Liver (tissue), 9 donors: Measurements from ENCODE around the gene TAS2R42. TPM values are rescaled to one million over a fixed set of nuclear protein-coding genes. Genes with fewer than 3 reads are reported as not detected.

Source experiments
- DNase-seq: peaks from one replicate; pipeline ENCODE4 v3.0.0-alpha.2; 2017; ENCODE audit warnings: low spot score
- H3K27ac ChIP-seq, 2 donors: one replicate each; pipeline ENCODE4 v1.7.0; 2013; ENCODE audit warnings: inconsistent platforms in 2 of 2, low read length in 2 of 2, control low read depth in 1 of 2, low read depth in 1 of 2, mild to moderate bottlenecking in 1 of 2
- H3K27me3 ChIP-seq, 4 donors: one replicate each; pipeline versions ENCODE4 v1.6.1 to v1.7.0; 2013; ENCODE audit warnings: low read length in 3 of 4, inconsistent platforms in 1 of 4, mild to moderate bottlenecking in 1 of 4, moderate library complexity in 1 of 4; ENCODE audit not compliant: control insufficient read depth in 4 of 4, insufficient read depth in 4 of 4
- H3K36me3 ChIP-seq, 4 donors: one replicate each; pipeline versions ENCODE4 v1.6.1 to v1.7.0; 2013; ENCODE audit warnings: low read length in 3 of 4, mild to moderate bottlenecking in 3 of 4, low read depth in 1 of 4, moderate library complexity in 1 of 4; ENCODE audit not compliant: control insufficient read depth in 4 of 4, insufficient read depth in 3 of 4
- H3K4me1 ChIP-seq, 4 donors: one replicate each; pipeline versions ENCODE4 v1.6.1 to v1.7.0; 2013; ENCODE audit warnings: low read length in 3 of 4, mild to moderate bottlenecking in 3 of 4, moderate library complexity in 1 of 4; ENCODE audit not compliant: control insufficient read depth in 4 of 4, insufficient read depth in 4 of 4
- H3K4me3 ChIP-seq, 3 donors: one replicate each; pipeline versions ENCODE4 v1.6.1 to v1.7.0; 2013; ENCODE audit warnings: low read length in 3 of 3, control low read depth in 1 of 3, low read depth in 1 of 3, mild to moderate bottlenecking in 1 of 3
- H3K9ac ChIP-seq, 2 donors: one replicate each; pipeline ENCODE4 v1.7.0; 2013; ENCODE audit warnings: low read length in 2 of 2, mild to moderate bottlenecking in 2 of 2, moderate library complexity in 2 of 2, control low read depth in 1 of 2, low read depth in 1 of 2
- H3K9me3 ChIP-seq, 4 donors: one replicate each; pipeline versions ENCODE4 v1.6.1 to v1.7.0; 2013; ENCODE audit warnings: low read length in 3 of 4; ENCODE audit not compliant: control insufficient read depth in 4 of 4
- FOXA1 ChIP-seq: IDR thresholded peaks from 2 replicates; pipeline ENCODE4 v1.6.1; 2016; ENCODE audit warnings: antibody characterized with exemption
- FOXA2 ChIP-seq: IDR thresholded peaks from 2 replicates; pipeline ENCODE4 v1.6.1; 2016; ENCODE audit warnings: antibody characterized with exemption
- GABPA ChIP-seq, 2 donors: IDR thresholded peaks in 1 of 2; conservative IDR thresholded peaks in 1 of 2; 2 replicates each; pipeline ENCODE4 v1.6.1; 2016; ENCODE audit warnings: antibody characterized with exemption in 2 of 2, mild to moderate bottlenecking in 1 of 2, moderate library complexity in 1 of 2
- HNF4A ChIP-seq, 2 donors: conservative IDR thresholded peaks; 2 replicates each; pipeline ENCODE4 v1.6.1; 2016; ENCODE audit warnings: antibody characterized with exemption in 2 of 2, mild to moderate bottlenecking in 2 of 2
- HNF4G ChIP-seq: IDR thresholded peaks from 2 replicates; pipeline ENCODE4 v1.6.1; 2016; ENCODE audit warnings: antibody characterized with exemption
- JUND ChIP-seq, 2 donors: IDR thresholded peaks; 2 replicates each; pipeline ENCODE4 v1.6.1; 2016; ENCODE audit warnings: antibody characterized with exemption in 2 of 2
- MAX ChIP-seq: IDR thresholded peaks from 2 replicates; pipeline ENCODE4 v1.6.1; 2016; ENCODE audit warnings: antibody characterized with exemption
- NR2F2 ChIP-seq: IDR thresholded peaks from 2 replicates; pipeline ENCODE4 v1.6.1; 2016; ENCODE audit warnings: antibody characterized with exemption
- RAD21 ChIP-seq, 2 donors: IDR thresholded peaks; 2 replicates each; pipeline ENCODE4 v1.6.1; 2016; ENCODE audit warnings: antibody characterized with exemption in 2 of 2, mild to moderate bottlenecking in 2 of 2
- RXRA ChIP-seq, 2 donors: IDR thresholded peaks; 2 replicates each; pipeline ENCODE4 v1.6.1; 2017 to 2018; ENCODE audit warnings: antibody characterized with exemption in 2 of 2, mild to moderate bottlenecking in 1 of 2
- SP1 ChIP-seq: IDR thresholded peaks from 2 replicates; pipeline ENCODE4 v1.6.1; 2018; ENCODE audit warnings: antibody characterized with exemption, mild to moderate bottlenecking
- TAF1 ChIP-seq: conservative IDR thresholded peaks from 2 replicates; pipeline ENCODE4 v1.6.1; 2016; ENCODE audit warnings: antibody characterized with exemption, mild to moderate bottlenecking
- YY1 ChIP-seq: IDR thresholded peaks from 2 replicates; pipeline ENCODE4 v1.6.1; 2016; ENCODE audit warnings: antibody characterized with exemption, mild to moderate bottlenecking
- WGBS: extraction: QIAGEN DNeasy Blood & Tissue Kit; methylation state at CpG from one replicate; pipeline ENCODE4 v1.1.7; 2013; 5-methylcytosine and 5-hydroxymethylcytosine counted together
- polyA plus RNA-seq, 2 donors: library from polyadenylated mRNA; stranded (reverse) in 1 of 2; unstranded in 1 of 2; fragments of 200-250 nt in 1 of 2; fragments of >200 nt in 1 of 2; fragmentation: Nextera tagmentation in 1 of 2; extraction: Ambion mirVana in 1 of 2; gene quantifications; one replicate each; pipeline versions ENCODE4 v1.2.1 to v1.2.3, GENCODE V29; 2013 to 2015
- total RNA-seq, 2 donors: library from RNA; depleted of rRNA; stranded (reverse); fragments of >200 nt; gene quantifications; one replicate each; pipeline ENCODE4 v1.2.3, GENCODE V29; 2014
- TF ChIP-seq, protein P1 (sequence below): fragments of 150-350 bp; IDR thresholded peaks from 2 replicates; pipeline ENCODE4 v1.5.1; 2017; ENCODE audit warnings: improper control_type of control experiment, low read depth, low read length; ENCODE audit not compliant: missing input control
- TF ChIP-seq, protein P2 (sequence below): IDR thresholded peaks from 2 replicates; pipeline ENCODE4 v1.6.1; 2016; ENCODE audit warnings: antibody characterized with exemption
- TF ChIP-seq, protein P3 (sequence below): IDR thresholded peaks from 2 replicates; pipeline ENCODE4 v1.6.1; 2016; ENCODE audit warnings: antibody characterized with exemption, mild to moderate bottlenecking
- donor health status: healthy.
- donor health status: healthy.
- donor health status: healthy.
- donor health status: healthy.
- donor health status: healthy.

Gene TAS2R42
- total and polyA plus RNA-seq, 4 donors: not detected

DNA sequence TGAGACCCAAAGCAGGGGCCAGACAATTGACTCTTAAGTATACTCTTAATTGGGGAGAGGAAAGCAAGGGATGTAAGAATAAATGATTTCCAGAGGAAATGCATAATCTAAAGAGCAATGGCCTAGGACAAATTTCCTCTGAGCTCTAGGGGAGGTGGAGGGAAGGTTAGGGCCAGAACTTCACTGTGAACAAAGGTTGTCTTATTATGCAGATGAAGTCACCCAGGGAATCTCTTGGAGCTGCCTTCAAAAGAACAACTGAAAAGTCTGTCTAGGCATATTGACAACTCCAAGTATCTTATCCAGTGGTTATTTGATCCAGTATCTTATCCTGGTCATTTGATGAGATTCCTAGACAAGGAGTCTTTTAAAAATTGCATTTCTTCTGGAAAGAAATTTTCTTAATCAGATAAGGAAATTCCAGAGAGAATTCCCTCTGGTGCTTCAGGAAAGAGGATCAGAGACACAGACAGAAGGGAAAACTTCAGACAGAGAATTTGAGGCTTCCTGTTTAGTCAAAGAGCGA is 32.3 kb downstream of the TAS2R42 start (continued):
- TF ChIP-seq, protein P1, sequence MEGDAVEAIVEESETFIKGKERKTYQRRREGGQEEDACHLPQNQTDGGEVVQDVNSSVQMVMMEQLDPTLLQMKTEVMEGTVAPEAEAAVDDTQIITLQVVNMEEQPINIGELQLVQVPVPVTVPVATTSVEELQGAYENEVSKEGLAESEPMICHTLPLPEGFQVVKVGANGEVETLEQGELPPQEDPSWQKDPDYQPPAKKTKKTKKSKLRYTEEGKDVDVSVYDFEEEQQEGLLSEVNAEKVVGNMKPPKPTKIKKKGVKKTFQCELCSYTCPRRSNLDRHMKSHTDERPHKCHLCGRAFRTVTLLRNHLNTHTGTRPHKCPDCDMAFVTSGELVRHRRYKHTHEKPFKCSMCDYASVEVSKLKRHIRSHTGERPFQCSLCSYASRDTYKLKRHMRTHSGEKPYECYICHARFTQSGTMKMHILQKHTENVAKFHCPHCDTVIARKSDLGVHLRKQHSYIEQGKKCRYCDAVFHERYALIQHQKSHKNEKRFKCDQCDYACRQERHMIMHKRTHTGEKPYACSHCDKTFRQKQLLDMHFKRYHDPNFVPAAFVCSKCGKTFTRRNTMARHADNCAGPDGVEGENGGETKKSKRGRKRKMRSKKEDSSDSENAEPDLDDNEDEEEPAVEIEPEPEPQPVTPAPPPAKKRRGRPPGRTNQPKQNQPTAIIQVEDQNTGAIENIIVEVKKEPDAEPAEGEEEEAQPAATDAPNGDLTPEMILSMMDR: no peak
- no peak for TF ChIP-seq GABPA (IDR thresholded peaks at IDR 0.05 in 1 of 2, conservative IDR thresholded peaks at IDR 0.05 in 1 of 2)
- no peak for TF ChIP-seq FOXA1
- TF ChIP-seq TAF1: no peak
- TF ChIP-seq RAD21 (IDR thresholded peaks at IDR 0.05): no peak
- TF ChIP-seq YY1: no peak
- TF ChIP-seq JUND (IDR thresholded peaks at IDR 0.05): no peak
- TF ChIP-seq MAX: no peak
- TF ChIP-seq HNF4G: no peak

- Histone ChIP-seq H3K4me3 (no peak overlapping the region), H3K9ac (no peak overlapping the region), H3K9me3 (no peaks in the 10 kb centered on the region), H3K4me1 (no peaks in the 10 kb centered on the region), H3K36me3 (peaks cover 0 to 2% (median 0%) of the 10 kb centered on the region in 4 donors), H3K27me3 (no peaks in the 10 kb centered on the region), H3K27ac (no peak overlapping the region)
- 97% methylated on average over 2 of the region's 2 CpGs for WGBS
- DNase-seq: no peak
- TF ChIP-seq HNF4G: no peak
- TF ChIP-seq FOXA2: no peak
- no peak for TF ChIP-seq RXRA (IDR thresholded peaks at IDR 0.05)
- TF ChIP-seq, protein P2, sequence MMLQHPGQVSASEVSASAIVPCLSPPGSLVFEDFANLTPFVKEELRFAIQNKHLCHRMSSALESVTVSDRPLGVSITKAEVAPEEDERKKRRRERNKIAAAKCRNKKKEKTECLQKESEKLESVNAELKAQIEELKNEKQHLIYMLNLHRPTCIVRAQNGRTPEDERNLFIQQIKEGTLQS: no peak
- no peak for TF ChIP-seq FOXA1
- no peak for TF ChIP-seq JUND (IDR thresholded peaks at IDR 0.05)
- TF ChIP-seq RAD21 (IDR thresholded peaks at IDR 0.05): no peak
- TF ChIP-seq HNF4A (conservative IDR thresholded peaks at IDR 0.05): no peak
- no peak for TF ChIP-seq NR2F2
- TF ChIP-seq GABPA (IDR thresholded peaks at IDR 0.05 in 1 of 2, conservative IDR thresholded peaks at IDR 0.05 in 1 of 2): no peak
- no peak for TF ChIP-seq SP1
Observed at GRCh38 chr12:11152725-11153124, 34.0 kb downstream of the TAS2R42 start.

GRCh38 chr12:11150832-11151231 is 35.9 kb downstream of the TAS2R42 start:
- TF ChIP-seq FOXA2 (no peak), RXRA (IDR thresholded peaks at IDR 0.05) (no peak), JUND (IDR thresholded peaks at IDR 0.05) (no peak), TAF1 (no peak)
- TF ChIP-seq, protein P3, sequence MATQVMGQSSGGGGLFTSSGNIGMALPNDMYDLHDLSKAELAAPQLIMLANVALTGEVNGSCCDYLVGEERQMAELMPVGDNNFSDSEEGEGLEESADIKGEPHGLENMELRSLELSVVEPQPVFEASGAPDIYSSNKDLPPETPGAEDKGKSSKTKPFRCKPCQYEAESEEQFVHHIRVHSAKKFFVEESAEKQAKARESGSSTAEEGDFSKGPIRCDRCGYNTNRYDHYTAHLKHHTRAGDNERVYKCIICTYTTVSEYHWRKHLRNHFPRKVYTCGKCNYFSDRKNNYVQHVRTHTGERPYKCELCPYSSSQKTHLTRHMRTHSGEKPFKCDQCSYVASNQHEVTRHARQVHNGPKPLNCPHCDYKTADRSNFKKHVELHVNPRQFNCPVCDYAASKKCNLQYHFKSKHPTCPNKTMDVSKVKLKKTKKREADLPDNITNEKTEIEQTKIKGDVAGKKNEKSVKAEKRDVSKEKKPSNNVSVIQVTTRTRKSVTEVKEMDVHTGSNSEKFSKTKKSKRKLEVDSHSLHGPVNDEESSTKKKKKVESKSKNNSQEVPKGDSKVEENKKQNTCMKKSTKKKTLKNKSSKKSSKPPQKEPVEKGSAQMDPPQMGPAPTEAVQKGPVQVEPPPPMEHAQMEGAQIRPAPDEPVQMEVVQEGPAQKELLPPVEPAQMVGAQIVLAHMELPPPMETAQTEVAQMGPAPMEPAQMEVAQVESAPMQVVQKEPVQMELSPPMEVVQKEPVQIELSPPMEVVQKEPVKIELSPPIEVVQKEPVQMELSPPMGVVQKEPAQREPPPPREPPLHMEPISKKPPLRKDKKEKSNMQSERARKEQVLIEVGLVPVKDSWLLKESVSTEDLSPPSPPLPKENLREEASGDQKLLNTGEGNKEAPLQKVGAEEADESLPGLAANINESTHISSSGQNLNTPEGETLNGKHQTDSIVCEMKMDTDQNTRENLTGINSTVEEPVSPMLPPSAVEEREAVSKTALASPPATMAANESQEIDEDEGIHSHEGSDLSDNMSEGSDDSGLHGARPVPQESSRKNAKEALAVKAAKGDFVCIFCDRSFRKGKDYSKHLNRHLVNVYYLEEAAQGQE: no peak
- H3K9ac ChIP-seq: no peak overlapping the region
- peaks cover 0 to 2% (median 0%) of the 10 kb centered on the region in 4 donors for H3K36me3 ChIP-seq
- H3K4me1 ChIP-seq: no peaks in the 10 kb centered on the region
- no peaks in the 10 kb centered on the region for H3K27me3 ChIP-seq
- H3K27ac ChIP-seq: no peak overlapping the region
- WGBS: 29% methylated on average over 1 of the region's 1 CpG
- no peak for DNase-seq
- no peaks in the 10 kb centered on the region for H3K9me3 ChIP-seq
- no peak overlapping the region for H3K4me3 ChIP-seq
